Stomach (tissue), 4 donors: Measurements from ENCODE around the gene SDHB.

ENCODE experiments used
- EP300 ChIP-seq: sonication (generic); formaldehyde crosslinking; IDR thresholded peaks from one replicate; pipeline ENCODE4 v1.6.1; 2017; ENCODE audit warnings: antibody characterized with exemption
- POLR2A ChIP-seq, 4 donors: fragments of 450-650 bp; IDR thresholded peaks; one replicate each; pipeline ENCODE4 v1.6.1; 2016; ENCODE audit warnings: antibody characterized with exemption in 4 of 4, control low read depth in 2 of 4, mild to moderate bottlenecking in 1 of 4, moderate library complexity in 1 of 4

DNA sequence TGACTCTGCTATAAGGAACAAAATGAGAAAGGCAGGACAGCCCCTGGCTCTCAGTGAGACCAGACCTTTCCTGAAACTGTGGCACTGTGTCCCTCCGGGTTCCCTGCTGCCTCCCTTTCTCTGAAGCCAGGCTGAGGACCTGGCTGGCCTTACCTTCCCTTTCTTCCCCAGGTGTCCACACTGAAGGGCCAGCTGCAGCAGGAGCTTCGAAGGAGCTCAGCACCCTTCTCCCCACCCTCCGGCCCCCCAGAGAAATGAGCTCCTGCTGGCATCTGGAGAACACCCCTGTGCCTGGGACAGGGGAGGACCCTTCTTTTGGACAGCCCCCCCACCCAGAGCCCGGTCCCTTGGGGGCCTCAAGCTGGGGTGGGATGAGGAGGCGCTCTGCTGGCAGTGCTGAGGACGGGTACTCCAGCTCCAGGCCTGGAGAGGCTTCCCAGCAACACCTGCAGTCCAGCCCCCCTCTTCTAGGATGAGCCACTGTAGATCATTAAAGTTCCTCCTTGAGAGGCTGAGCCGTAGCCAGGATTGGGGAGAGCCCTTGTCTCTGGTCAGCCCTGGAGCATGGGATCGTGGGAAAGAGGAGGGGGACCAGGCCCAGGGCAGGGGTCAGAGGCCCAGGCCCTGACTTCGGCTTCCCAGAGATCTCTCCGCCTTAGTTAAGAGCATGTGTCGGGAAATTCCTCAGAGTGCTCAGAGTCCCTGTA lies 81.5 kb downstream of the SDHB start:
- no peak for TF ChIP-seq POLR2A (IDR thresholded peaks at IDR 0.05)
- no peak for TF ChIP-seq EP300
